Peyer's patch (tissue), 4 donors: ENCODE measurements around the gene ACTN3. TPM values are rescaled to one million over a fixed set of nuclear protein-coding genes. Genes with fewer than 3 reads are reported as not detected.
A peak's percentile ranks its signal among the peaks of the same experiment; 100 is the strongest.
"Not testable (repeated sequence)": the region's sequence is repeated elsewhere in the genome, so short reads cannot be mapped to it uniquely, and the experiment has no call there.

Source experiments
- DNase-seq, 3 donors: peaks; one replicate each; pipeline ENCODE4 v3.0.0-alpha.2; 2017 to 2019
- H3K27ac ChIP-seq, 4 donors: fragments of 200-600 bp; sonication (generic); one replicate each; pipeline ENCODE4 v1.5.1; 2016 to 2019
- H3K27me3 ChIP-seq, 2 donors: fragments of 200-600 bp; sonication (generic); one replicate each; pipeline ENCODE4 v1.5.1; 2019
- H3K36me3 ChIP-seq, 3 donors: fragments of 200-600 bp; sonication (generic); one replicate each; pipeline ENCODE4 v1.5.1; 2016 to 2019
- H3K4me1 ChIP-seq, 4 donors: fragments of 200-600 bp; sonication (generic); one replicate each; pipeline ENCODE4 v1.5.1; 2016 to 2019
- H3K4me3 ChIP-seq, 4 donors: fragments of 200-600 bp; sonication (generic); 1 replicate in 3 of 4; 2 replicates in 1 of 4; pipeline ENCODE4 v1.5.1; 2016 to 2019; ENCODE audit warnings: mild to moderate bottlenecking in 1 of 4
- H3K9me3 ChIP-seq, 4 donors: fragments of 200-600 bp; sonication (generic); one replicate each; pipeline ENCODE4 v1.5.1; 2016 to 2019; ENCODE audit warnings: mild to moderate bottlenecking in 1 of 4
- CTCF ChIP-seq, 6 experiments: fragments of 450-650 bp in 4 of 6; fragments of 200-600 bp in 2 of 6; sonication (generic) in 1 of 6; IDR thresholded peaks; one replicate each; pipeline ENCODE4 v1.5.1; 2017 to 2019; ENCODE audit warnings: antibody characterized with exemption in 6 of 6, mild to moderate bottlenecking in 3 of 6, moderate library complexity in 1 of 6
- POLR2A ChIP-seq, 2 donors: fragments of 450-650 bp; IDR thresholded peaks; one replicate each; pipeline ENCODE4 v1.5.1; 2017; ENCODE audit warnings: antibody characterized with exemption in 2 of 2, mild to moderate bottlenecking in 2 of 2, moderate library complexity in 2 of 2
- total RNA-seq, 4 donors: library from RNA; depleted of rRNA; stranded (reverse); fragments of >200 nt; gene quantifications; one replicate each; pipeline ENCODE4 v1.1.0, GENCODE V29; 2016

Gene ACTN3
- total RNA-seq, 4 donors from 2014 or later = not detected

DNA sequence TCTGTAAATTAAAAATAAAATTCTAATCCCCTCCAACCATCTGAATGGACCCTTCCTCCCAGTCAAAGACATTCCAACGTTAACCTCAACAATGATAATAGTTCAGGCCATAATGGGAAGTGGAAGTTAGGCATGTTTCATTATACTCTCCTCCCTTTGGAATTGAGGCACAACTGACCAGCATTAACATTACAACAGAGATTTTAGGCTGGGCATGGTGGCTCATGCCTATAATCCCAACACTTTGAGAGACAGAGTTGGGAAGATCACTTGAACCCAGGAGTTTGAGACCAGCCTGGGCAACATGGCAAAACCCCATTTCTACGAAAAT, 24.1 kb downstream of the ACTN3 start:
- DNase-seq = no peak
- H3K27me3 ChIP-seq = no peaks in the 10 kb centered on the region
- no peaks in the 10 kb centered on the region for H3K36me3 ChIP-seq
- H3K27ac ChIP-seq = no peak overlapping the region
- no peak overlapping the region for H3K4me3 ChIP-seq
- no peaks in the 10 kb centered on the region for H3K9me3 ChIP-seq
- peaks cover 0 to 9% (median 2%) of the 10 kb centered on the region in 4 donors for H3K4me1 ChIP-seq
- no peak for TF ChIP-seq POLR2A (IDR thresholded peaks at IDR 0.05)
- no peak for TF ChIP-seq CTCF (IDR thresholded peaks at IDR 0.05)

GRCh38 chr11:66579017-66579606, 32.4 kb downstream of the ACTN3 start:
- H3K9me3 ChIP-seq = no peaks in the 10 kb centered on the region
- H3K27ac ChIP-seq = no peak overlapping the region
- H3K4me3 ChIP-seq = no peak overlapping the region
- peaks cover 0 to 4% (median 3%) of the 10 kb centered on the region in 4 donors for H3K4me1 ChIP-seq
- peak; percentile 79 to 90 (median 85) for DNase-seq
- TF ChIP-seq POLR2A (IDR thresholded peaks at IDR 0.05) (no peak), CTCF (IDR thresholded peaks at IDR 0.05) (peak; percentile 81 to 91 (median 88))
- H3K27me3 ChIP-seq = no peaks in the 10 kb centered on the region
- no peaks in the 10 kb centered on the region for H3K36me3 ChIP-seq

DNA sequence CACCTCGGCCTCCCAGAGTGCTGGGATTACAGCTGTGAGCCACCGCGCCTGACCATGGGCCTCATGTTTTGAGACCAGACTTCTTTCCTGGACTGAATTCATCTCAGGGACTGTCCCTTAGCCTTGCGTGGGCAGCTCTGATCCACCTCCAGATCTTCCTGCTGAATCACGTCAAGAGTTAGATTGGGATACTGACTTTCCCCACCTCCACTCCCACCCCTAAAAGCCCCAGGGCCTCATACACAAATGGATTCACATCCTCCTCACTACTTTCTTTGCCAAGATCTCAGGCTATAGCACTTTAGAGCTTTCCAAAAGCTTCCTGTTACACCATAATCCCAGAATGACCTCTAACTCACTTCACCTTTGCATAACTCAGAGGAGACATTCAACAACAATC, 34.1 kb downstream of the ACTN3 start:
- H3K27ac ChIP-seq = no peak overlapping the region
- TF ChIP-seq POLR2A (IDR thresholded peaks at IDR 0.05) = no peak
- no peak for TF ChIP-seq CTCF (IDR thresholded peaks at IDR 0.05)
- no peaks in the 10 kb centered on the region for H3K27me3 ChIP-seq
- DNase-seq = no peak
- H3K36me3 ChIP-seq = no peaks in the 10 kb centered on the region
- no peak overlapping the region for H3K4me3 ChIP-seq
- peaks cover 0 to 4% (median 3%) of the 10 kb centered on the region in 4 donors for H3K4me1 ChIP-seq
- no peaks in the 10 kb centered on the region for H3K9me3 ChIP-seq

GRCh38 chr11:66581261-66581660, 34.6 kb downstream of the ACTN3 start:
- Histone ChIP-seq H3K4me3 (no peak overlapping the region), H3K27me3 (no peaks in the 10 kb centered on the region), H3K9me3 (no peaks in the 10 kb centered on the region), H3K36me3 (no peaks in the 10 kb centered on the region), H3K27ac (no peak overlapping the region), H3K4me1 (peaks cover 0 to 4% (median 3%) of the 10 kb centered on the region in 4 donors)
- no peak for DNase-seq
- TF ChIP-seq POLR2A (IDR thresholded peaks at IDR 0.05) (no peak), CTCF (IDR thresholded peaks at IDR 0.05) (no peak)

DNA sequence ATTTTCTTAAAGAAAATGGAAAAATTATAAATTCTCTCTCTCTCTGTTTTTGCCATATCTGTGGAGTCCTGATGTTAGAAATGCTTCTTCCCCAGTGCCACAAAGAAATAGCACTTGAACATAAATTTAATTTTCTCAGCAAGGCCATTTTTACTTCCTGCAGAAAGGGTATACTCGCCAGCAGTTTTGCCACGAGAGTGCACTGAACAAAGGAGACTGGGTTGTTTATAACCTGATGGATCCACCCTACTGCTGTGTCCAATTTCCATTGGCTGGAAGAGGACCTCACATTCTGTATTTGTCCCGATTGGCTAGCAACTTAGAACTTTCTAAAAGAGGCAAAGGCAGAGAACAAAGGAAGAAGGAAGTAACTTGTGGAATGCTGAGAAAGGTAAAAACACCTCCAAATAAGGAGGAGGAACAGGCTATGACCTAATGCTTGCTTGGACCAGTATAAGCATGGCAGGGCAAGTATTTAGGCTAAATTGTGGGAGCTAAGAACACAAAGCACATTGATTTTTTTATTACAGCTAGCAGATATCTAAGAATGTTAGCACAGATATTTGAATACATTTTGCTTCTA, 36.0 kb downstream of the ACTN3 start:
- not testable (repeated sequence) for H3K4me3 ChIP-seq, H3K36me3 ChIP-seq, H3K27me3 ChIP-seq, H3K9me3 ChIP-seq, DNase-seq, H3K4me1 ChIP-seq, H3K27ac ChIP-seq

DNA sequence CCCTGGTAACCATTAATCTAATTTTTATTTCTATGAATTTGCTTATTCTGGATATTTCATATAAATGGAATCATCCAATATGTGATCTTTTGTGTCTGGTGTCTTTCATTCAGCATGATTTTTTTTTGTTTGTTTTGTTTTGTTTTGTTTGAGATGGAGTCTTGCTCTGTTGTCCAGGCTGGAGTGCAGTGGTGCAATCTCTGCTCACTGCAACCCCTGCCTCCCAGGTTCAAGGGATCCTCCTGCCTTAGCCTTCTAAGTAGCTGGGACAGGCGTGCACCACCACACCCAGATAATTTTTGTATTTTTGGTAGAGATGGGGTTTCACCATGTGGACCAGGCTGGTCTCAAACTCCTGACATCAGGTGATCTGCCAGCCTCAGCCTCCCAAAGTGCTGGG, 38.7 kb downstream of the ACTN3 start:
- not testable (repeated sequence) for H3K9me3 ChIP-seq, H3K27me3 ChIP-seq, H3K27ac ChIP-seq

DNA sequence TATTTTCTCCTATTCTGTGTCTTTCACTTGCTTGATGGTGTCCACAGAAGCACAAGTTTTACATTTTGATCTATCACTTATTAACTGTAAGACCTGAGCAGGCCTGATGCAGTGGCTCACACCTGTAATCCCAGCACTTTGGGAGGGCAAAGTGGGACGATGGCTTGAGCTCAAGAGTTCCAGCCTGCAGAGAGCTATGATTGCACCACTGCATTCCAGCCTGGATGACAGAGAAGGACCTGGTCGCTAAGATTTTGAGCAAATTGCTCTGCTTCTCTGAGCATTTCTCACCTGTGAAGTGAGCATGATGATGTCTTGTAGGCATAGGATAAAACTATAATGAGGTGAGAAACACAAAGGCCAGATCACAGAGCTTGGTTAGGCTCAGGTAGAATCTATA, 39.4 kb downstream of the ACTN3 start:
- no peaks in the 10 kb centered on the region for H3K9me3 ChIP-seq
- H3K36me3 ChIP-seq = no peaks in the 10 kb centered on the region
- no peak overlapping the region for H3K4me3 ChIP-seq
- no peak overlapping the region for H3K27ac ChIP-seq
- TF ChIP-seq CTCF (IDR thresholded peaks at IDR 0.05) (no peak), POLR2A (IDR thresholded peaks at IDR 0.05) (no peak)
- no peak for DNase-seq
- no peaks in the 10 kb centered on the region for H3K4me1 ChIP-seq
- H3K27me3 ChIP-seq = no peaks in the 10 kb centered on the region

More for the DNA sequence above, 38.7 kb downstream of the ACTN3 start:
- not testable (repeated sequence) for H3K4me1 ChIP-seq, H3K4me3 ChIP-seq, H3K36me3 ChIP-seq, DNase-seq

GRCh38 chr11:66589315-66589714, 42.6 kb downstream of the ACTN3 start:
- H3K36me3 ChIP-seq, H3K27me3 ChIP-seq, H3K9me3 ChIP-seq, H3K4me3 ChIP-seq, H3K27ac ChIP-seq, DNase-seq: not testable (repeated sequence)
- peaks cover 3 to 20% (median 9%) of the 10 kb centered on the region in 4 donors for H3K4me1 ChIP-seq
